HG02885 (cell line): ENCODE results near the gene FOXA3.
"Not testable (repeated sequence)": the region's sequence is repeated elsewhere in the genome, so short reads cannot be mapped to it uniquely, and the experiment has no call there.

Source experiments
- ATAC-seq: cut with Tn5 transposase; IDR thresholded peaks from one replicate; pipeline ENCODE4 v1.9.1; 2021; ENCODE audit warnings: mild to moderate bottlenecking; ENCODE audit not compliant: unreplicated experiment, poor library complexity

Gene FOXA3

GRCh38 chr19:45827459-45828093 is 36.5 kb upstream of the FOXA3 start:
- no peak for ATAC-seq

- no peak for ATAC-seq
Observed at GRCh38 chr19:45828523-45828922, 35.6 kb upstream of the FOXA3 start.

GRCh38 chr19:45828945-45829344 is 35.2 kb upstream of the FOXA3 start:
- no peak for ATAC-seq

- ATAC-seq = no peak
Observed at GRCh38 chr19:45834970-45835369, 29.2 kb upstream of the FOXA3 start.

GRCh38 chr19:45842198-45842597 is 21.9 kb upstream of the FOXA3 start:
- ATAC-seq = no peak

- ATAC-seq = no peak
Observed at GRCh38 chr19:45847663-45848062, 16.5 kb upstream of the FOXA3 start.

- ATAC-seq = no peak
Observed at GRCh38 chr19:45848922-45849321, 15.2 kb upstream of the FOXA3 start.

- no peak for ATAC-seq
Observed at GRCh38 chr19:45852145-45852750, 11.9 kb upstream of the FOXA3 start.

- no peak for ATAC-seq
Observed at GRCh38 chr19:45852983-45853382, 11.1 kb upstream of the FOXA3 start.

- no peak for ATAC-seq
Observed at GRCh38 chr19:45854167-45854778, 9.9 kb upstream of the FOXA3 start.

- no peak for ATAC-seq
Observed at GRCh38 chr19:45860359-45861259, 3.5 kb upstream of the FOXA3 start.

GRCh38 chr19:45862271-45862563 is 1.9 kb upstream of the FOXA3 start:
- no peak for ATAC-seq

GRCh38 chr19:45862564-45863334 is 1.4 kb upstream of the FOXA3 start, which contains the start of gene SYMPK:
TSS of gene SYMPK (minus strand) at chr19:45863147. CDS start at chr19:45854495, 8,652 bp downstream.
- peak; percentile 94 for ATAC-seq

- ATAC-seq = no peak
Observed at GRCh38 chr19:45863335-45863839, 739 bp upstream of the FOXA3 start.

GRCh38 chr19:45864629-45865082 is 530 bp downstream of the FOXA3 start:
- ATAC-seq = no peak

GRCh38 chr19:45865269-45865948 is 1.3 kb downstream of the FOXA3 start:
- no peak for ATAC-seq

- ATAC-seq = no peak
Observed at GRCh38 chr19:45866400-45867176, 2.5 kb downstream of the FOXA3 start.

- ATAC-seq = not testable (repeated sequence)
Observed at GRCh38 chr19:45867241-45867640, 3.1 kb downstream of the FOXA3 start.

GRCh38 chr19:45870798-45871197 is 6.7 kb downstream of the FOXA3 start:
- ATAC-seq = no peak
